Neural crest cell (in vitro differentiated cells): ENCODE measurements around the gene CAMSAP3. TPM values are rescaled to one million over a fixed set of nuclear protein-coding genes. Genes with fewer than 3 reads are reported as not detected.

Experiments used
- DNase-seq: peaks from one replicate; pipeline ENCODE4 v3.0.0; 2021; ENCODE audit warnings: low read depth, mixed read lengths, low spot score
- H3K27ac Mint-ChIP-seq: one replicate; pipeline ENCODE4 v1.8.0; 2021; ENCODE audit warnings: mild to moderate bottlenecking, mixed read lengths; ENCODE audit not compliant: unreplicated experiment
- H3K27me3 Mint-ChIP-seq: 2 replicates; pipeline ENCODE4 v1.8.0; 2021; ENCODE audit warnings: low read depth, mild to moderate bottlenecking, mixed read lengths
- H3K36me3 Mint-ChIP-seq: 2 replicates; pipeline ENCODE4 v1.8.0; 2021; ENCODE audit warnings: low read depth, mild to moderate bottlenecking, mixed read lengths
- H3K4me1 Mint-ChIP-seq: 2 replicates; pipeline ENCODE4 v1.8.0; 2021; ENCODE audit warnings: mixed read lengths
- H3K4me3 Mint-ChIP-seq: one replicate; pipeline ENCODE4 v1.8.0; 2021; ENCODE audit warnings: mild to moderate bottlenecking, mixed read lengths
- H3K9me3 Mint-ChIP-seq: 2 replicates; pipeline ENCODE4 v1.8.0; 2021; ENCODE audit warnings: mixed read lengths
- total RNA-seq: library from RNA; stranded (reverse); gene quantifications from 2 replicates; pipeline ENCODE4 v1.2.1, GENCODE V29; 2021
- TF ChIP-seq, protein P1 (sequence below): fragments of 200-600 bp; sonication (generic); conservative IDR thresholded peaks from 2 replicates; pipeline ENCODE4 v1.5.0; 2021; ENCODE audit warnings: antibody characterized with exemption, mild to moderate bottlenecking

Gene CAMSAP3
- total RNA-seq, 1 donor from 2014 or later, result 13.7 TPM

DNA sequence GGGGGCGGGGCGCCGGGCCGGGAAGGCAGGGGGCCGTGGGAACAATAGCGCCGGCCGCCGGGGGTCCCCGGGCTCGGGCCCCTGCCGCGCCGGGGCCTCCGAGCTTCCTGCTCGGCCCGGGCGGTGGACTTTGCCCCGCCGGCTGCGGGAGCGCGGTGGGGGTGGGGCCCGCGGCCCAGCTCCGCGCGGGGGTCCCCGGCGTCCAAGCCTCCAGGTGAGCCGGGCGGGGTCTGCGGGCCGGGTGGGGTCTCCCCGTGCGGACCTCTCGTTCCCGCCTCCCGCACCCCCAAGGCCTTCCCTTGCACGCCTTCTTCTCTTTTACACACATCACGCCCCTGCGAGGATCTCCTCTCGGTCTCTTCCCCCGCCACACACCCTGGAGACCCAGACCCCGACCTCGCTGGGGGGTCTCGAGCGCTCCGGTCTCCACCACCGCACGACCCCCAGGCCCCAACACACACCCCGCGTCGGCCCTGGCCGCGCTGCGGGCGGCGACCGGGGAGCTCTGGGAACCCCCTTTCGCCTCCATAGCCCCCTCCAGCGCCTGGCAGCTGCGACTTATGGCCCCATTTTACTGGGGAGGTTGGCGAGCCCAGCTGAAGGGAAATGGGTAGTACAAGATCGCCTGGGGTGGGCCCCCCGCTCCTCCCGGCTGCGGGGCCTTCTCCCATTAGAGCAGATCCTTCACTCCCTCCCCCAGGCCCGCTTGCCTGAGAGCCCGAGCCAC lies 711 bp downstream of the CAMSAP3 start:
- no peaks in the 10 kb centered on the region for H3K9me3 Mint-ChIP-seq
- peaks cover 58% of the 10 kb centered on the region for H3K27me3 Mint-ChIP-seq
- H3K36me3 Mint-ChIP-seq, result no peaks in the 10 kb centered on the region
- no peak overlapping the region for H3K27ac Mint-ChIP-seq
- peak overlapping the region; percentile 82 for H3K4me3 Mint-ChIP-seq
- TF ChIP-seq, protein P1, sequence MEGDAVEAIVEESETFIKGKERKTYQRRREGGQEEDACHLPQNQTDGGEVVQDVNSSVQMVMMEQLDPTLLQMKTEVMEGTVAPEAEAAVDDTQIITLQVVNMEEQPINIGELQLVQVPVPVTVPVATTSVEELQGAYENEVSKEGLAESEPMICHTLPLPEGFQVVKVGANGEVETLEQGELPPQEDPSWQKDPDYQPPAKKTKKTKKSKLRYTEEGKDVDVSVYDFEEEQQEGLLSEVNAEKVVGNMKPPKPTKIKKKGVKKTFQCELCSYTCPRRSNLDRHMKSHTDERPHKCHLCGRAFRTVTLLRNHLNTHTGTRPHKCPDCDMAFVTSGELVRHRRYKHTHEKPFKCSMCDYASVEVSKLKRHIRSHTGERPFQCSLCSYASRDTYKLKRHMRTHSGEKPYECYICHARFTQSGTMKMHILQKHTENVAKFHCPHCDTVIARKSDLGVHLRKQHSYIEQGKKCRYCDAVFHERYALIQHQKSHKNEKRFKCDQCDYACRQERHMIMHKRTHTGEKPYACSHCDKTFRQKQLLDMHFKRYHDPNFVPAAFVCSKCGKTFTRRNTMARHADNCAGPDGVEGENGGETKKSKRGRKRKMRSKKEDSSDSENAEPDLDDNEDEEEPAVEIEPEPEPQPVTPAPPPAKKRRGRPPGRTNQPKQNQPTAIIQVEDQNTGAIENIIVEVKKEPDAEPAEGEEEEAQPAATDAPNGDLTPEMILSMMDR, result no peak
- DNase-seq, result no peak
- H3K4me1 Mint-ChIP-seq, result peaks cover 9% of the 10 kb centered on the region

DNA sequence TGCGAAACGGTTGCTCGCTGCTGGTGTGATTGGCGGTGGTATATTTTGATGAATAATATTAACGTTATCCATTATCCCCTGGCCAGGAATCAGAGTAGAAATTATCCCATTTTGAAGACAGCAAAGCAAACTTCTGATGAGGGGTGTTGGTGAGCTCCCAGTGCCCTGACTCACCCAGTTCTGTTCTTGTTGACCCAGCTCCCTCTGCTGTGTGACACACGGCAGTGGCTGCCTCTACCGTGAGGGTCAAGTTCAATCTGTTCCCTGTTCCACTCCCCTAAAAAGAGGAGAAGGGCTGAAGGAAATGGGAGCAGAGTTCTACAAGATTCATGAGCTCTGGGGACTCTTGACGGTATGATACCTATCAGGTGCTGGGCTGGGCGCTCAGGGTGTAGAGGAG lies 2.0 kb downstream of the CAMSAP3 start:
- Mint-ChIP-seq H3K36me3 (no peaks in the 10 kb centered on the region), H3K27me3 (peaks cover 60% of the 10 kb centered on the region)

DNA sequence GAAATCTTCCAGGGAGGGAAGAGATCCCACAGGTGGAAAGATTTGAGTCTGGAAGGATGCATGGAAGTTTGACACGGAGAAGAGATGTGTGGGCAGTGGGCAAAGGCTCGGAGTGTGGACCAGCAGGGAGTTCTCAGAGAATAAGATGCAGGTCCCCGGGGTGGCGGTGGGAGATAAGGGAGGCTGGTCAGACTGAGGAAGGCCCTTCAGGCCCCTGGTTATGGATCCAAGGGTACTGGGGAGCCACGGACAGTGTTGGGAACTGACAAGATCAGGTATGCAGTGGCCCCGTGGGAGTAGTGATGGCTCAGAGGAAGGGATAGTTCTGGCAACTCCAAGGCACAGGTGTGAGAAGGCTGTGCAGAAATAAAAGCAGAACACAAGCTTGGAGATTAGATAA lies 2.5 kb downstream of the CAMSAP3 start:
- H3K4me3 Mint-ChIP-seq, result peak overlapping the region; percentile 82
- no peak for DNase-seq
- no peaks in the 10 kb centered on the region for H3K36me3 Mint-ChIP-seq
- H3K27me3 Mint-ChIP-seq, result peaks cover 56% of the 10 kb centered on the region
- TF ChIP-seq, protein P1, result no peak
- no peaks in the 10 kb centered on the region for H3K9me3 Mint-ChIP-seq
- no peak overlapping the region for H3K27ac Mint-ChIP-seq
- peaks cover 9% of the 10 kb centered on the region for H3K4me1 Mint-ChIP-seq

More for the DNA sequence above, 2.0 kb downstream of the CAMSAP3 start:
- no peaks in the 10 kb centered on the region for H3K9me3 Mint-ChIP-seq
- H3K4me1 Mint-ChIP-seq, result peaks cover 9% of the 10 kb centered on the region
- H3K4me3 Mint-ChIP-seq, result peak overlapping the region; percentile 82
- no peak for DNase-seq
- H3K27ac Mint-ChIP-seq, result no peak overlapping the region
- TF ChIP-seq, protein P1, result no peak

DNA sequence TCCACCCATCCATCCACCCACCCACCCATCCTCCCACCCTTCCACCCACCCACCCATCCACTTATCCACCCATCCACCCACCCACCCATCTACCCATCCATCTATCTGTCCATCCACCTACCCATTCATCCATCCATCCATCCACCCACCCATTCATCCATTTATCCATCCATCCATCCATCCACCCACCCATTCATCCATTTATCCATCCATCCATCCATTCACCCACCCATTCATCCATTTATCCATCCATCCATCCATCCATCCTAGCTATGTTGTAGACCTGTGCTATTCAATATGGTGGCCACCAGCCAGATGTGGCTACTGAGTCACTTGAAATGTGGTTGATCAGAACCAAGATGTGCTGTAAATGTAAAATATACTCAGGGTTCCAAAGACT lies 5.1 kb downstream of the CAMSAP3 start:
- Mint-ChIP-seq H3K27me3 (peaks cover 41% of the 10 kb centered on the region), H3K27ac (no peak overlapping the region), H3K4me1 (peaks cover 4% of the 10 kb centered on the region), H3K9me3 (no peaks in the 10 kb centered on the region), H3K4me3 (no peak overlapping the region), H3K36me3 (no peaks in the 10 kb centered on the region)
- DNase-seq, result no peak
- TF ChIP-seq, protein P1, result no peak

DNA sequence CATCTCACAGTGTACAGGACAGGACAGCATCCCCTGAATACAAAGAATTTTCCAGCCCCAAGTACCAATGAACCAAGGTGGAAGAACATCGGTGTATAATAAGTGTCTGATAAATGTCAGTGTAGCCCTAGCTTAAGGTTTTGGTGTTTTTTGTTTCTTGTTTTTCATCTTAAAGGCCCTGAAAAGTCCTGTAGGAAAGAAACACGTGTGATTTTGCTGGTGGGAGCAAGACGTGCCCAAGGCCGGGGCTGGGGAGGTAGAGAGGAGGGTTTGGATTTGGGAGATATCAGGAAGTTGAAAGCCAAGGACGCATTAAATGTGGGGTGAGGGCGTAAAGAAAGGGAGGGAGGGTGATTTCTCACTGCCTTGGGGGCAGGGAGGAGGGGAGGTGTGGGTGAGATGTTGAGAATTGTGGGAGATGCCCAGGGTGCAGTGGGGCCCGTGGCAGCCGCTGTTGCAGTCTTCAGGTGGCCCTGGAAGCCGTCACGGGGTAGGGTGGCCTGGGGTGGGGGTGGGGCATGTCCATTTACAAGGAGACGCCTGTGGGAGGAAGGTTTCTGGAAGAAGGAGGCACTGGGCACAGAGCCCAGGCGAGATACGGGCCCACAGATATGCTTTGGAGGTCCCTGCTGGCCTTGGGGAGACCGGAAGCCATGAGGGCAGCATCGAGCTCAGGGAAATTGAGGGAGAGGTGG lies 6.7 kb downstream of the CAMSAP3 start:
- no peaks in the 10 kb centered on the region for H3K9me3 Mint-ChIP-seq
- no peak overlapping the region for H3K4me3 Mint-ChIP-seq
- H3K27ac Mint-ChIP-seq, result no peak overlapping the region
- TF ChIP-seq, protein P1, result no peak
- H3K36me3 Mint-ChIP-seq, result no peaks in the 10 kb centered on the region
- no peak for DNase-seq
- no peaks in the 10 kb centered on the region for H3K4me1 Mint-ChIP-seq
- H3K27me3 Mint-ChIP-seq, result peaks cover 31% of the 10 kb centered on the region
